ENCODE data around the gene CR2. TPM values are rescaled to one million over a fixed set of nuclear protein-coding genes. Genes with fewer than 3 reads are reported as not detected.
A peak's percentile ranks its signal among the peaks of the same experiment; 100 is the strongest.
"Not testable (repeated sequence)": the region's sequence is repeated elsewhere in the genome, so short reads cannot be mapped to it uniquely, and the experiment has no call there.

The CR2 gene
- total RNA-seq, 1 donor: 1.4 TPM

- no peaks in the 10 kb centered on the region for H3K4me1 ChIP-seq (ENCODE audit: insufficient read depth, low read length)
- H3K9me3 ChIP-seq (ENCODE audit: low read depth, low read length): no peaks in the 10 kb centered on the region
- peaks cover 3% of the 10 kb centered on the region for H3K27me3 ChIP-seq (ENCODE audit: insufficient read depth, low read length)
- H3K4me3 ChIP-seq (ENCODE audit: low read length): no peak overlapping the region
Measured at GRCh38 chr1:207474210-207474609, 20.1 kb downstream of the CR2 start.

GRCh38 chr1:207486198-207486597, 32.1 kb downstream of the CR2 start:
- Histone ChIP-seq H3K27me3 (ENCODE audit: insufficient read depth, low read length) (no peaks in the 10 kb centered on the region), H3K4me3 (ENCODE audit: low read length) (no peak overlapping the region), H3K9me3 (ENCODE audit: low read depth, low read length) (no peaks in the 10 kb centered on the region), H3K4me1 (ENCODE audit: insufficient read depth, low read length) (no peaks in the 10 kb centered on the region)

DNA sequence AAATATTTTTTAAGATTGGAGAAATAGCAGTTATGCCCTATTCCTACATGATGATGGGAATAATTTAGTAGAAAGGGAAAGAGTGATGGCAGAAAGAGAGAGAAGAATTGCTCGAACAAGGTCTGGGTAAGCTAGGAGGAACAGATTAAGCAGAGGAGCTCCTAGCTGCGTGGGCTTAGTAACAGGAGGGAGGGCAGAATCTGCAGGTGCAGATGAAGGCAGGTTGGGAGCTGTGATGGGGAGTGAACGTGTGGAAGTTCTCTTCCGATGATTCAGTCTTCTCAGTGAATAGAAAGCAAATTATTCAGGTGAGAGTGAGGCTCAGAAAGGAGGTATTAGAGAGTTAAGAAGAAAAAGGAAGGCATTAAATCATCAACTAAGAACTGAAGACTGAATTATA, 33.5 kb downstream of the CR2 start:
- Histone ChIP-seq H3K27me3 (ENCODE audit: insufficient read depth, low read length) (no peaks in the 10 kb centered on the region), H3K4me1 (ENCODE audit: insufficient read depth, low read length) (no peaks in the 10 kb centered on the region), H3K4me3 (ENCODE audit: low read length) (no peak overlapping the region), H3K9me3 (ENCODE audit: low read depth, low read length) (no peaks in the 10 kb centered on the region)

DNA sequence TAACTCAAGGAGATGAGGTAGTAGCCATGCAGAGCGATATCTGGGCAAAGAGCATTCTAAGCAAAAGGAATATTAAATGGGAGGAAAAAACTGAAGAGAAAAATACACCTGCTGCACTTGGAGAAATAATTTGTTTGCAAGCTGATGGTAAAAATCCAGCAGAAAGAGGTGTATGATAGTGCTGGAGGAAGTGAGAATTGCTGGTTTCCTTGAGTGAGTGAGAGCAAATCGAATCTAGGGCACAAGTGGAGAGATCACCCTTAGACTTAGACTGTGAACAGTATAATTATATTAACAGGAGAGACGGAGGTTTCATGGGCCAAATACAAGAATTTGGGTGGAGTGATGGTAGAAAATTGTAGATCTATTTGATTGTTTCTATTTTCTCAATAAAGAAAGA, 39.1 kb downstream of the CR2 start:
- no peaks in the 10 kb centered on the region for H3K27me3 ChIP-seq (ENCODE audit: insufficient read depth, low read length)
- H3K9me3 ChIP-seq (ENCODE audit: low read depth, low read length): no peaks in the 10 kb centered on the region

DNA sequence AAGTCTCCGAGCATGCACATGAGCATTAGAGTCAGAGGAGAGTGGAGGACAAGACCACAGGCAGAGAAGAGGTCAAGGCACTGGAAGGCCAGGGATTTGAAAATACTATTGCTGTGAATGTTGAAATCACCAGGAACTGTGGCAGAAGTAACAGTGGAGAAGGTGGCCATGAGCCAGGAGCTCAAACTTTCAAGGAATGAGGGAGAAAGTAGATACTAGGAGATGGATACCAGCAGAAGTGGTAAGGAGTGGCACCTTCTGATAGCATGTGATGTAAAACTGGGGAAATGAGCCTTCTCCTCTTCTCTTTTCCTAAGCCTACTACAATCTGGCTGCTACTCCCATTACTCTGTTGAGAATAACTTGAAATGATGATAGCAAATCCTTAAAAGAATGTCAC, 40.0 kb downstream of the CR2 start:
- Histone ChIP-seq H3K9me3 (ENCODE audit: low read depth, low read length) (no peaks in the 10 kb centered on the region), H3K4me1 (ENCODE audit: insufficient read depth, low read length) (peaks cover 32% of the 10 kb centered on the region), H3K27me3 (ENCODE audit: insufficient read depth, low read length) (no peaks in the 10 kb centered on the region), H3K4me3 (ENCODE audit: low read length) (no peak overlapping the region)

More for the DNA sequence above, 39.1 kb downstream of the CR2 start:
- Histone ChIP-seq H3K4me1 (ENCODE audit: insufficient read depth, low read length) (peaks cover 26% of the 10 kb centered on the region), H3K4me3 (ENCODE audit: low read length) (no peak overlapping the region)

DNA sequence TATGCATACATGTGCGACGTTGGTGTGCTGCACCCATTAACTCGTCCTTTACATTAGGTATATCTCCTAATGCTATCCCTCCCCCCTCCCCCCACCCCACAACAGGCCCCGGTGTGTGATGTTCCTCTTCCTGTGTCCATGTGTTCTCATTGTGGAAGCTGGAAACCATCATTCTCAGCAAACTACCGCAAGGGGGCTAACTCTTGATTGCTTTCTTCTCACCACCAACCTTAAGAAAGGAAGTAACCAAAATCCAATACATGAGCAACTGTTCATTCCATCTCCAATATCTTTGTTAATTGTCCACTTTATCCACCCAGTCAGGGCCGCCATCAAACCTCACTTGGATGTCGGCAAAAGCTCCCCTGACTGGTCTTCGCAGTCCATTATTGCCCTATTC, 41.2 kb downstream of the CR2 start:
- H3K27me3 ChIP-seq (ENCODE audit: insufficient read depth, low read length); H3K9me3 ChIP-seq (ENCODE audit: low read depth, low read length); H3K4me3 ChIP-seq (ENCODE audit: low read length): not testable (repeated sequence)
- H3K4me1 ChIP-seq (ENCODE audit: insufficient read depth, low read length): peaks cover 36% of the 10 kb centered on the region

- Histone ChIP-seq H3K9me3 (ENCODE audit: low read depth, low read length) (no peaks in the 10 kb centered on the region), H3K27me3 (ENCODE audit: insufficient read depth, low read length) (no peaks in the 10 kb centered on the region), H3K4me3 (ENCODE audit: low read length) (peak within 1 kb of the TSS; percentile 52), H3K4me1 (ENCODE audit: insufficient read depth, low read length) (peaks cover 36% of the 10 kb centered on the region)
Measured at GRCh38 chr1:207495801-207496792, 42.0 kb downstream of the CR2 start, which contains the start of gene CR1. Gene CR1 (plus strand): TSS chr1:207496157. CDS start chr1:207496268, 111 bp downstream.

- H3K27me3 ChIP-seq (ENCODE audit: insufficient read depth, low read length): peaks cover 5% of the 10 kb centered on the region
- peak overlapping the region; percentile 2 for H3K4me3 ChIP-seq (ENCODE audit: low read length)
- H3K9me3 ChIP-seq (ENCODE audit: low read depth, low read length): no peaks in the 10 kb centered on the region
- H3K4me1 ChIP-seq (ENCODE audit: insufficient read depth, low read length): peaks cover 36% of the 10 kb centered on the region
Measured at GRCh38 chr1:207497941-207498340, 43.8 kb downstream of the CR2 start.

DNA sequence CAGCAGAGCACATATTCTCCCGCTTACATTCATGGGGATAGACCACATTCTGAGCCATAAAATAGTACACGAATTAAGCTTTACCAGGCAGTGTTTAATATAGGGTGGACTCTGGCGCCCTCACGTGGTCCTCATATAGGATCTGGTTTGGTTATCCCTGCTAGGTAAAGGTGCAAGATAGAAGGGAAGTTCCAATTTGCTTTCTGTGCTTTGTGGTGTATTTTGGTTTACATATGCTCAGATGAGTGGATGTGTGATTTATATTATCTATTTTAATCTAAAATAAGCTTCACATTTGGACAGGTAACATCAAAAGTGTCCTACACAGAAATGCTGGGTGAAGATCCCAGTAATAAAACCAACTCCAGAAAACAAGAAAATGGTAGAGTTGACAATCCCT, 45.4 kb downstream of the CR2 start:
- peaks cover 5% of the 10 kb centered on the region for H3K27me3 ChIP-seq (ENCODE audit: insufficient read depth, low read length)
- H3K4me3 ChIP-seq (ENCODE audit: low read length): no peak overlapping the region
- H3K9me3 ChIP-seq (ENCODE audit: low read depth, low read length): no peaks in the 10 kb centered on the region
- H3K4me1 ChIP-seq (ENCODE audit: insufficient read depth, low read length): peaks cover 32% of the 10 kb centered on the region

DNA sequence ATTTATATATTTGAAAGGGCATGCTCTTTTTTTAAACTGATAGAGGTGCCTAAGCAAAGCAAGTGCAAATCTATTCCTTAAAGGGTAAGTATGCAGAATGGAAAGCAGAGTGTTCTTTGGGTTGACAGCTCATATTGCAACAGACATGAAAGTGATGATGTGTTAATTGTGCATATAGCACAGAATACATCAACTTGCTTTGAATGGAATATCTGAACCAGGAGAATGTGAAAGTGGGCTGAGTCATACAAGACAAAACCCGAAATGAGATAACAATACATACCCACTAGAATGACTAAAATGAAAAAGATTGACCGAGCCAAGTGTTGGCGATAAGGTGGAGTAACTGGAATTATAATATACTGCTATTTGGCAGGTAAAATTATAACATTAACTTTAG, 46.2 kb downstream of the CR2 start:
- H3K27me3 ChIP-seq (ENCODE audit: insufficient read depth, low read length): peaks cover 5% of the 10 kb centered on the region
- peaks cover 32% of the 10 kb centered on the region for H3K4me1 ChIP-seq (ENCODE audit: insufficient read depth, low read length)
- no peaks in the 10 kb centered on the region for H3K9me3 ChIP-seq (ENCODE audit: low read depth, low read length)
- H3K4me3 ChIP-seq (ENCODE audit: low read length): no peak overlapping the region

- no peak overlapping the region for H3K4me3 ChIP-seq (ENCODE audit: low read length)
- no peaks in the 10 kb centered on the region for H3K9me3 ChIP-seq (ENCODE audit: low read depth, low read length)
- peaks cover 5% of the 10 kb centered on the region for H3K27me3 ChIP-seq (ENCODE audit: insufficient read depth, low read length)
- H3K4me1 ChIP-seq (ENCODE audit: insufficient read depth, low read length): peaks cover 25% of the 10 kb centered on the region
Measured at GRCh38 chr1:207501071-207501470, 46.9 kb downstream of the CR2 start.

DNA sequence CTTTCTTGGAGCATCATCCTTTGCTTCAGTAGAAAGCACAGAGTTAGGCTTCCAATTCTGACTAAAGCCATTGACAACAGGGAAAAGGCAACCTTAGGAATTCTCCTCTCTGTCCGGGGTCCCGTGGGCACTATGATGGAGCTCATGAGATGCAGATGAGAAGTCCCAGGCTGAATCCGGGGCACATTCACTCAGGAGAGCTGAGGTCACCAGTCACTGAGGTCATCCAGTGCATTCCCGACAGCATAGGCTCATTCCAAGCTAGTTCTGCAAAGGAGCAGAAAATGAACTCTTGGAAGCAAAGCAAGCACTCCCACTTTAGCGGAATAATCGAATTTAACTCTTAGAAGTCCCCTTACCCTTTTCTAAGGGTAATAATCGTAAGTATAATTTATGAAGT, 48.6 kb downstream of the CR2 start:
- peaks cover 5% of the 10 kb centered on the region for H3K27me3 ChIP-seq (ENCODE audit: insufficient read depth, low read length)
- peaks cover 14% of the 10 kb centered on the region for H3K4me1 ChIP-seq (ENCODE audit: insufficient read depth, low read length)
- no peaks in the 10 kb centered on the region for H3K9me3 ChIP-seq (ENCODE audit: low read depth, low read length)
- H3K4me3 ChIP-seq (ENCODE audit: low read length): no peak overlapping the region

- H3K9me3 ChIP-seq (ENCODE audit: low read depth, low read length): no peaks in the 10 kb centered on the region
- H3K4me1 ChIP-seq (ENCODE audit: insufficient read depth, low read length): peaks cover 4% of the 10 kb centered on the region
- no peak overlapping the region for H3K4me3 ChIP-seq (ENCODE audit: low read length)
- peaks cover 5% of the 10 kb centered on the region for H3K27me3 ChIP-seq (ENCODE audit: insufficient read depth, low read length)
Measured at GRCh38 chr1:207503950-207504349, 49.8 kb downstream of the CR2 start.

DNA sequence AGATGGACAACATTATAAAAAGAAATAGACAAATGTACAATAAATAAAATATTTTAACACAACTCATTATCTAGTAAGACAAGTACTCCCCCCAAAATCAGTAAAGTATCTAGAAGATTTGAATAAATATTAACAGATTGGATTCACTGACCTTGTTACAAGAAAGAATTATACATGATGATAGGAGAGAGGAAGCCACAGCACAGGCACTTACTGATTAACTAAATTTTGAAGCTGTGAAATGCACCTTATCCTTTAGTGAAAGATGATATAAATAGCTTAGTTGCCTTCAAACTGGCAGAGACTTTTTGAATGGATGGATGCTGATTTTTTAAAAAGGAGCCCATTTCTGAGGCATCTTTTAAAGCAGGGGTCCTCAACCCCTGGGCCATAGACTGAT, 50.3 kb downstream of the CR2 start:
- H3K27me3 ChIP-seq (ENCODE audit: insufficient read depth, low read length): peaks cover 5% of the 10 kb centered on the region
- no peak overlapping the region for H3K4me3 ChIP-seq (ENCODE audit: low read length)
- H3K9me3 ChIP-seq (ENCODE audit: low read depth, low read length): no peaks in the 10 kb centered on the region
- peaks cover under 1% of the 10 kb centered on the region for H3K4me1 ChIP-seq (ENCODE audit: insufficient read depth, low read length)

- Histone ChIP-seq H3K4me1 (ENCODE audit: insufficient read depth, low read length) (no peaks in the 10 kb centered on the region), H3K27me3 (ENCODE audit: insufficient read depth, low read length) (no peaks in the 10 kb centered on the region), H3K4me3 (ENCODE audit: low read length) (no peak overlapping the region), H3K9me3 (ENCODE audit: low read depth, low read length) (no peaks in the 10 kb centered on the region)
Measured at GRCh38 chr1:207510444-207510843, 56.3 kb downstream of the CR2 start.

GRCh38 chr1:207514890-207515289, 60.8 kb downstream of the CR2 start:
- H3K4me3 ChIP-seq (ENCODE audit: low read length): no peak overlapping the region

More at GRCh38 chr1:207514890-207515289, 60.8 kb downstream of the CR2 start:
- Histone ChIP-seq H3K9me3 (ENCODE audit: low read depth, low read length) (no peaks in the 10 kb centered on the region), H3K4me1 (ENCODE audit: insufficient read depth, low read length) (no peaks in the 10 kb centered on the region), H3K27me3 (ENCODE audit: insufficient read depth, low read length) (no peaks in the 10 kb centered on the region)
